HG03025 (cell line): ENCODE measurements around the gene RSPO4.

Experiments used
- ATAC-seq: cut with Tn5 transposase; IDR thresholded peaks from one replicate; pipeline ENCODE4 v1.9.1; 2021; ENCODE audit warnings: mild to moderate bottlenecking, moderate library complexity; ENCODE audit not compliant: unreplicated experiment, low FRiP score

RSPO4 gene

DNA sequence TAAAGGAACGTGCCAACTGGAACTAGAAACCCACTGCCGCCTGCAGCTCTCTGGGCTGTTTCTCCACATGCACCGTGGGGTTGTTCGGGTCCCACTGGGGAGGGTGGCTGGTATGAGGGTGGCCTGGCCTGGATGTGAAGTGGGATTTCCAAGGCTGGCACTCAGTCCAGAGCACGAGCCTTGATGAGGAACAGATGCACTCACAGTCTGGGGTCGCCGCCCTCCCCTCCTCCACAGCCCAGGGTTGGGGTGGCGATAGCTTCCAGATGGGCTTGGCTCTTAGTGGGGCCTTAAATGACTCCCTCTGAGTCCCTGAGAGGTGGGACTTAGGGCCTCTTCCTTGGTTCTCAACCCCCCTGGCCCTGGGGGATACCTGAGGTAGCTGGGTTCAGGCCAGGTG lies 55.3 kb downstream of the RSPO4 start:
- no peak for ATAC-seq

GRCh38 chr20:945841-946240 lies 56.3 kb downstream of the RSPO4 start:
- ATAC-seq = no peak

DNA sequence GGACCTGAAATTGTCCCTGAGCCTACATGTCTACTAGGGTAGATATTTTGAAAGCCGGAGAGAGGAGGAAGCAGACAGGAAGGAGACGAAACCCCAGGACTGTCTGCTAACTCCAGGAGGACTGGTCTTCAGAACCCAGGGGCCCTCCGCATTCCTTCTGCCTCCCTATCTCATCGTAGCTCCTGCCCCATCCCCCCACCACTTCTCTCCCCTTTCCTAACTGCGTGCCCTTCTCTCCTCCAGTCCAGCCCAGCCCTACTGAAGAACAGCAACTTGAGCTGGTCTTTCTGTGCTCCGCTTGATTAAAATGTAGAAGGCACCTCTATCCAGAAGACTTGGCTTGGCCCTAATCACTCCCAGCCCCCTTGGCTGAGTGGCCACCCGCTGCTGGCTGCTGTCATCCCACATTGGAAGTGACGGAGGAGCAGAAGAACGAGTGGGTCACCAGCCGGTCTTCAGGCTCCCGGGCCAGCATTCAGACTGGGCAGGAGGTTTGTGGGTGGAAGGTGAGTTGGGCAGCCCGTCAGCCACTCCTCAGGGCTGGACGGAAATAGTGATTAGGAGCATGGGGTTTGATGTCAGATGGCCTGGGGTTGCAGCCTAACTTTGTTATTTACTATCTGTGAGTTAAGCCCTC lies 57.2 kb downstream of the RSPO4 start:
- ATAC-seq = no peak

DNA sequence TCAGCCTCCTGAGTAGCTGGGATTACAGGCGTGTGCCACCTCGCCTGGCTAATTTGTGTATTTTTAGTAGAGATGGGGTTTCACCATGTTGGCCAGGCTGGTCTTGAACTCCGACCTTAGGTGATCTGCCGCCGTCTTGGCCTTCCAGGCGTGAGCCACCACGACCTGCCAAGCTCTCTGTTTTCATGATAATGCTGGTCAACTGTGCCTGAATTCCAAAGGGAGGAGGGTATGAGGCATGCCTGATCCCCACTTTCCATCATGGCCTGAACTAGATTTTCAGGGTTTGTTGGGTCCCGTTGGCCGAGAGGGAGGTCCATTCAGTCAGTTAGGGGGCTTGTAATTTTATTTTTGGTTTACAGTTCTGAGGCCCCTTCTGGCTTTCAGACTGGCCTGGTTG lies 58.0 kb downstream of the RSPO4 start:
- no peak for ATAC-seq

DNA sequence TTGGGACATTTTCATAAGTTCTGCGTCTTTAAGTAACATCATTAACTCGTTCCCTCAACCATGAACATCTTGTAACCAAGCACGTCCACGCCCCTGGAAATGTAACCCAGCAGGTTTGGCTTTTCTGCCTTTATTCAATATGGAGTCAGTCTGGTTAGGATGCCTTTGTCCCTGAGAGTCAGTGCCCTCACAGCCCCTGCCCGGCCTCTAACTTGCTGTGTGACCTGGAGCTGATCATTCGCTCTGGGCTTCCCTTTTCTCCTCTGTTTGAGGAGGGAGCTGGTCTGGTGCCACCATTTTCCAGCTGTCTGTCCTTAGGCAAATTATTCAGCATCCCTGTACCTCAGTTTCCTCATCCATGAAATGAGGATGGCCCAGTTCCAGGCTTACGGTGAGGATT lies 59.5 kb downstream of the RSPO4 start:
- no peak for ATAC-seq

GRCh38 chr20:940926-941325 lies 61.2 kb downstream of the RSPO4 start:
- ATAC-seq = no peak

- no peak for ATAC-seq
These were observed 62.5 kb downstream of the RSPO4 start for GRCh38 chr20:939606-940005.

DNA sequence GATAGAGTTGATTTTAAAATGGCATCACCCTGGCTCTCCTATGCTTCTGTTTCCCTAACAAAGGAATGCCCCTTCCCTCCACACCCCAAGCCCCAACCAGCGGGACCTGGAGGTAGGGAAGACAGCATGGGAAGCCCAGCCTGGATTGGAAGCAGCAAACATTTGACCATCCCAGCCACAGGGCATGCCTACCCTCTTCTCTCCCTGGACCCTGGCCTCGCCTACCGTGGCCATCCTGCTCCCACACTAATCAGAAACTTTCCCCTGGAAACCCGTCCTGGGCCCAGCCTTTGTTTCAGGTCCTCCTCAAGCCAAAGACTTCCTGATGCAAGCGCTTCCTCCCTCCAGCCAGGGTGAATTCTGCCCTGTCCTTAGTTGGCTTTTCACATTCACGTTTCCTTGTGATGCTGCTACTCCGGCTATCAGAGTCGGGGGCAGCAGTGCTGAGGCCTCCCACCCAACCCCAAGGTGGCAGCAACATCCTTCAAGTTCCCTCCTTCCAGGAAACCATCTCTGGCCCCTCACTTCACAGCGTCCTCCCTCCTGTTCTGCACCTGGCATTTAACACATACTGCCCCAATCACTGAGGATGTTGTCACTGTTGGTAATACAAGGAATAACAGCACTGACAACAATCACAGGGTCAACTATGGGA lies 67.8 kb downstream of the RSPO4 start:
- ATAC-seq = no peak

- no peak for ATAC-seq
These were observed 69.1 kb downstream of the RSPO4 start for GRCh38 chr20:933029-933428.

DNA sequence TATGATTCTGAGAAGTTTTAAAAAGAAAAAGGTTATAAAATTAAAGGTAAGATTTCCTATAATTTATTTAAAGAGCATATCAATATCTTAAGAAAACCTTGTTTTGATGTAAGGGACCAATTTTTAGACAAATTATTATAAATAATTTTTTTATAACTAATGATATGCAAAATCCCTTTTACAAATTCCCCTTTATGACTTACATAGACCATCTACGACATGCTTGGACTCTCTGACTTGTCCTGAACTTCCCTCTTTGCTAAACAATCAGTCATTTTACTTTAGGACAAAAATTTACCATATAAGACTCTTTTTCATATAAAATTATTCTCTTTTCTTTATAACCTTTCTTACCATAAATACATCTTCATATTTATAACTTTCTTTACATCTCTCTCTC lies 70.7 kb downstream of the RSPO4 start:
- no peak for ATAC-seq

DNA sequence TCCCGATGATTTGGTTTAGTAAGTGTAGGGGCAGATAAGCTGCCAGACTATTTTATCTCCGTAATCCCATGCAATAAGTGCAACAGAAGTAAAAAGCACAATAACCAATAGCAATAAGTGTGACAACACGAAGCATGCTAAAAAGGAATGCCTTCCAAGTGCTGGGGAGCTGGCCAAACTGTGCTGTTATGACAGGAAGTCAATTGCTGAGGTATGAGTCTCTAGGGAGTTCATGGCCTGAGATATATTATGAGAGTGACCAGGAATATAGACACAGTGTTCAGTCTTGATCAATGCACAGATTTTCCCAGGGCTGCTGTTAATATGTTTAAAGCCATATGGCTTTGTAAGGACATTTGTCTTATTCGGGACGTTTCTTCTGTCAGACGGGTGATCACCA lies 75.4 kb downstream of the RSPO4 start:
- ATAC-seq = no peak

- ATAC-seq = no peak
These were observed 76.6 kb downstream of the RSPO4 start for GRCh38 chr20:925516-925915.

DNA sequence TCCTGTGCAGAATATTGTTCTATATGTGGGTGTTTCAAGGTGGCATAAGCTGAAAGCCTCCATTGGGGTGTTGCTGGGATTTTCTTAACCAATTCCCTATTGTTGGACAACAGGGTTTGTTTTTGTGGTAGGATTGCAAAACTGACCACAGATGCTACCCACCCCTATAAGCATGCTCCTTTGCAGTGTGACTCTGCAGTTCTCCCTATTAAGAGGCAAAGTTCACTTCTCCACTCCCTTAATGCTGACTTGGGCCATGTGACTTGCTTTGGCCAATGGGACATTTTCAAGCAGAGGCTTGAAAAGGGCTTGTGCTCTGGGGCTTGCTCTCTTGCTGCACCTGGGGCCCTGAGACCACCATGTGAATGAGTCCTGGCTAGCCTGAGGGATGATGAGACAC lies 77.5 kb downstream of the RSPO4 start:
- ATAC-seq = no peak

DNA sequence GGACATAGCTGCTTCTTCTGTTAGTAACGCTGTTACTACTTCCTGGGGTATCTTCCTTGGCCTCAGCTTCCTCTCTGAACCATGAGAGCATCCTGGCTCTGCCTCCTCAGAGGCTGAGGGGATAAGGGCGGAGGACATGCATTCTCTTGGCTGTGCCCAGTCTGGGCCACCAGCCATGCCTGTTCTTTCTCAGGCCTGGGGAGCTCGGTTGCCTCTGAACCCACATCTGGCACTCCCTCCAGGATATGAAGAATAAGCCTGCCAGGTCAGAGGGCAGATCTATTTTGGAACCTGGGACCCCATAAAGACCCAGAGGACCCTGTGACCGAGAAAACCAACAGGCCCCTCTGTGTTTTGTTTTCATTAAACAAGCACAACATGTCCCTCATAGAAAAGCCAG lies 79.3 kb downstream of the RSPO4 start:
- no peak for ATAC-seq

- ATAC-seq = no peak
These were observed 81.0 kb downstream of the RSPO4 start for GRCh38 chr20:921068-921467.

DNA sequence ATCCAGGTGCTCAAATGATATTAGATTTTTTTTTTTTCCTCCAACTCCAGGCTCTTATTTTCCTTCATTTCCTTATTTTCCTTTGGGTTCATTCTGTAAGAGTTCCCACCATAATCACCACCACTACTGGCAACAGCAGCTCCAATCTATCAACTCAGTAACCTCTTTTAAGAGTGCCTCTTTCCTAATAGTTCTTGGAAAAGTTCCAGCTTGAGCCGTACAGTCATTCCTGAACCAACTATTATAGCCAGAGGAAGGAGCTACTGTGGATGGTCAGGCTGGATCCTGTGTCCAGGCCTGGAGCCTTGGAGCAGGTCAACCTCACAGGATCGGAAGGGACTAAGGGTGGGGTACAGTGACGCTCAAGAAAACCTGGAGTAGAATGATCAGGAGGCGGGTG lies 81.8 kb downstream of the RSPO4 start:
- ATAC-seq = no peak

DNA sequence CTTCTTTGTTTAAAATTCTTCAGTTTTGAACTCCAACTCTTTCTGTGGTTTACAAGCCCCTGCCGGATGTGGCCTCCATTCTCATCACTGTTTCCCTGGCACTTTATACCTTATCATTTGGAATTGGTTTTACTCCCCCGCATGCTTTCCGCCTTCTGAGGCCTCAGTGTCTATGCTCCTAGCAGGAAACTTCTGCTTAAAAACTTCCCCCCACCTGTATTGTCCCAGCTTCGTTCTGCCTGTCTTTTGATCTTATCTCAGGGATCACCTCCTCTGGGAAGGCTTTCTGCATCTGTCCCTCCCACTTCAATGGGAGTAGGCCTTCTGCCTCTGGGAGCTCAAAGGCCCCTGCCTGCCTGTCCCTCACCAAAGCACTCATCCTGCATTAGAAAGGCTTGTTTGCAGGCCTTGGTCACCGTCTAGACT lies 82.6 kb downstream of the RSPO4 start:
- no peak for ATAC-seq

DNA sequence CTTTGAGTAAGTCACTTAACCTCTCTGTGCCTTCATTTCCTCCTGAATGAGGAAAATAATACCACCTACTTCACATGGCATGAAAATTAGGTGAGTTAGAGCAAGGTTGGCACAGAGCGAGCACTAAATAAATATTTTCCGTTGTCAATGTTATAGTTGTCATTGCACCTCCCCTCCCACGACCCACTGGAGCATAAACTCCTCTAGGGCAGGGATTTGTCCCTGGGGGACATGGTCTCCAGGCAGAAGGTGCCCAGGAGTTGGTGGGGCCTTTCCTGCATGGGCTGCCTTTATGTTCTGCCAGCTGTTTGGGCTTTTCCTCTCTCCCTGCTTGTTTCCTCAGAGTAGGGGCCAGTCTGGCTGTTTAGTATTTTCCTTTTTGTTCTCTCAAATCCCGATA lies 84.7 kb downstream of the RSPO4 start:
- no peak for ATAC-seq

- no peak for ATAC-seq
These were observed 85.3 kb downstream of the RSPO4 start for GRCh38 chr20:916825-917224.

DNA sequence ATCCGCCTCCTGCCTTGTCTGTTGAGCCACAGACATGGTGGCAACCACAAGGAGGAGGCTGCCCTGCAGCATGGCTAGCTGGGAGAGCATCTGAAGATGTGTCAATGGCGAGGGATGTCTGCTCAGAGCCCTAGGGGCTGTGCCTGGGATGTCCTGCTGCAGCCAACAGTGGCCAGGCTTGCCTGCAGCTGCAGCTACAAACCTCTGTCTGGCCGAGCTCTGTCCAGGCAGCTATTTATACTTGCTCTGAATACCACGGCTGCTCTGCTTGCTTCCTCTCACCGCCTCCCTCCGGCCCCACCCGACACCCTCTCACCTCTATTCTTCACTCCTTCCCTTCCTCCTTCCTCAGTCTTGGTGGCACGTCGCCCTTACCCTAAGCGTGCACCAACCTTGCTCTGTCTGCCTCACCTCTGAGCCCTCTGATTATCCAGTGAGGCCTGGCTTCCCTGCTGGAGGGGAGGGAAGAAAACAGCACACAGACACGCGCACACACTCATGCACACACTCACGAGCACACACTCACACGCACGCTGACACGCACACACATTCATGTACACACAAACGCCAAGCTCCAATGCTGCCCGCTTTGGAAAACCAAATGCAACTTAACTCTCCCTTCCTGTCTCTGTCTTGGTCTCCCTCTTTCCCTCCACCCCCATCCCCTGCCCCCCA lies 85.8 kb downstream of the RSPO4 start, which contains the start of gene ANGPT4:
Gene ANGPT4, minus strand, starts transcription at position 210 of the 675 bp plus-strand sequence. Its CDS starts 120 bp downstream, at position 90.
- no peak for ATAC-seq

GRCh38 chr20:914727-915498 lies 87.2 kb downstream of the RSPO4 start:
- no peak for ATAC-seq
